Smooth muscle cell (in vitro differentiated cells): ENCODE measurements around the gene CCBE1. TPM values are rescaled to one million over a fixed set of nuclear protein-coding genes. Genes with fewer than 3 reads are reported as not detected.
A peak's percentile ranks its signal among the peaks of the same experiment; 100 is the strongest.

Experiments
- DNase-seq: peaks from one replicate; lab custom pipeline; 2025; ENCODE audit not compliant: unreplicated experiment; lab: John Stamatoyannopoulos, UW
- H2AFZ ChIP-seq: fragments of 200-600 bp; sonication (generic); 2 replicates; pipeline ENCODE4 v1.6.0; 2016; ENCODE audit warnings: antibody characterized with exemption, low read depth, mild to moderate bottlenecking
- H3F3A ChIP-seq: fragments of 200-600 bp; sonication (generic); 2 replicates; pipeline ENCODE4 v1.6.0; 2017; ENCODE audit warnings: antibody characterized with exemption, low read depth
- H3K27ac ChIP-seq: fragments of 200-600 bp; sonication (generic); 2 replicates; pipeline ENCODE4 v1.5.1; 2016; ENCODE audit warnings: low read depth, mild to moderate bottlenecking
- H3K27me3 ChIP-seq: fragments of 200-600 bp; sonication (generic); 2 replicates; pipeline ENCODE4 v1.6.1; 2016; ENCODE audit warnings: low read depth, mild to moderate bottlenecking
- H3K36me3 ChIP-seq: fragments of 200-600 bp; sonication (generic); 2 replicates; pipeline ENCODE4 v1.5.1; 2016; ENCODE audit warnings: low read depth
- H3K4me1 ChIP-seq: fragments of 200-600 bp; sonication (generic); 2 replicates; pipeline ENCODE4 v1.5.1; 2016; ENCODE audit warnings: low read depth
- H3K4me2 ChIP-seq: fragments of 200-600 bp; sonication (generic); 2 replicates; pipeline ENCODE4 v1.6.0; 2016; ENCODE audit warnings: mild to moderate bottlenecking
- H3K4me3 ChIP-seq: fragments of 200-600 bp; sonication (generic); 2 replicates; pipeline ENCODE4 v1.5.1; 2016; ENCODE audit warnings: mild to moderate bottlenecking
- H3K79me2 ChIP-seq: fragments of 200-600 bp; sonication (generic); 2 replicates; pipeline ENCODE4 v1.6.0; 2016; ENCODE audit warnings: low read depth, mild to moderate bottlenecking
- H3K9ac ChIP-seq: fragments of 200-600 bp; sonication (generic); 2 replicates; pipeline ENCODE4 v1.6.0; 2016; ENCODE audit warnings: low read depth
- H3K9me3 ChIP-seq: fragments of 200-600 bp; sonication (generic); replicated peaks from 2 replicates; pipeline ENCODE4 v1.5.1; 2016; ENCODE audit warnings: low read depth
- H4K20me1 ChIP-seq: fragments of 200-600 bp; sonication (generic); 2 replicates; pipeline ENCODE4 v1.6.0; 2016; ENCODE audit warnings: low read depth
- WGBS: methylation state at CpG from one replicate; pipeline ENCODE4 v1.1.7; 2016; ENCODE audit warnings: low lambda C conversion rate; 5-methylcytosine and 5-hydroxymethylcytosine counted together
- polyA plus RNA-seq: library from polyadenylated mRNA; unstranded; fragments of >200 nt; fragmentation: Nextera tagmentation; extraction: Ambion mirVana; gene quantifications from 2 replicates; pipeline ENCODE4 v1.2.1, GENCODE V29; 2016
- total RNA-seq: library from RNA; depleted of rRNA; stranded (reverse); fragments of >200 nt; gene quantifications from 2 replicates; pipeline ENCODE4 v1.2.3, GENCODE V29; 2014
- TF ChIP-seq, protein P1 (sequence below): fragments of 200-600 bp; sonication (generic); IDR thresholded peaks from 2 replicates; pipeline ENCODE4 v1.5.1; 2017; ENCODE audit warnings: borderline replicate concordance, mild to moderate bottlenecking, antibody characterized with exemption; ENCODE audit not compliant: insufficient read depth, poor library complexity, severe bottlenecking

CCBE1 gene
- total and polyA plus RNA-seq, 2 experiments from 2014 or later = 3.1 TPM; not detected in 1

DNA sequence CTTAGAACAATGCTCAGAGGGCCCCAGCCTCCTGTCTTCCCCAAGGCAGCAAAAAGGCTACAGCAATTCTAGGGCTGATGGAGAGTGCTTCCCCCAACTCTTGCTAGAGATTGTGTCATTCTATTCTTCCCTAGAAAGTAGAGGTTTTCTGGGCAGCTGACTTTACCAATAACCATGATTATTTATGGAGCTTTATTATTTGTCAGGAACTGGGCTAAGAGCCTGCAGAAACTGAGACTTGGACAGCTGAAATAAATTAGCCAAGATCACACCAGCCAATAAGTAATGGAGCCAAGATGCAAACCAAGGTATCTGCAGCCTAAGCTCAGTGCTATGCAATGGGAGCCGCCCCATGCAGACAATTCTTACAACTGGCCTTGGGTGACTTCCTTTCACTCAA lies 84.8 kb downstream of the CCBE1 start:
- Histone ChIP-seq H3K4me3 (no peak overlapping the region), H3K4me2 (no peak overlapping the region), H3K9me3 (no peaks in the 10 kb centered on the region), H3K4me1 (no peaks in the 10 kb centered on the region), H3K27ac (no peak overlapping the region), H4K20me1 (no peaks in the 10 kb centered on the region), H2AFZ (no peak overlapping the region), H3K36me3 (no peaks in the 10 kb centered on the region), H3F3A (no peaks in the 10 kb centered on the region), H3K27me3 (peaks cover 80% of the 10 kb centered on the region), H3K79me2 (no peaks in the 10 kb centered on the region), H3K9ac (no peak overlapping the region)
- no peak for DNase-seq
- TF ChIP-seq, protein P1, sequence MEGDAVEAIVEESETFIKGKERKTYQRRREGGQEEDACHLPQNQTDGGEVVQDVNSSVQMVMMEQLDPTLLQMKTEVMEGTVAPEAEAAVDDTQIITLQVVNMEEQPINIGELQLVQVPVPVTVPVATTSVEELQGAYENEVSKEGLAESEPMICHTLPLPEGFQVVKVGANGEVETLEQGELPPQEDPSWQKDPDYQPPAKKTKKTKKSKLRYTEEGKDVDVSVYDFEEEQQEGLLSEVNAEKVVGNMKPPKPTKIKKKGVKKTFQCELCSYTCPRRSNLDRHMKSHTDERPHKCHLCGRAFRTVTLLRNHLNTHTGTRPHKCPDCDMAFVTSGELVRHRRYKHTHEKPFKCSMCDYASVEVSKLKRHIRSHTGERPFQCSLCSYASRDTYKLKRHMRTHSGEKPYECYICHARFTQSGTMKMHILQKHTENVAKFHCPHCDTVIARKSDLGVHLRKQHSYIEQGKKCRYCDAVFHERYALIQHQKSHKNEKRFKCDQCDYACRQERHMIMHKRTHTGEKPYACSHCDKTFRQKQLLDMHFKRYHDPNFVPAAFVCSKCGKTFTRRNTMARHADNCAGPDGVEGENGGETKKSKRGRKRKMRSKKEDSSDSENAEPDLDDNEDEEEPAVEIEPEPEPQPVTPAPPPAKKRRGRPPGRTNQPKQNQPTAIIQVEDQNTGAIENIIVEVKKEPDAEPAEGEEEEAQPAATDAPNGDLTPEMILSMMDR = no peak
- WGBS = 86% methylated on average over 1 of the region's 1 CpG

DNA sequence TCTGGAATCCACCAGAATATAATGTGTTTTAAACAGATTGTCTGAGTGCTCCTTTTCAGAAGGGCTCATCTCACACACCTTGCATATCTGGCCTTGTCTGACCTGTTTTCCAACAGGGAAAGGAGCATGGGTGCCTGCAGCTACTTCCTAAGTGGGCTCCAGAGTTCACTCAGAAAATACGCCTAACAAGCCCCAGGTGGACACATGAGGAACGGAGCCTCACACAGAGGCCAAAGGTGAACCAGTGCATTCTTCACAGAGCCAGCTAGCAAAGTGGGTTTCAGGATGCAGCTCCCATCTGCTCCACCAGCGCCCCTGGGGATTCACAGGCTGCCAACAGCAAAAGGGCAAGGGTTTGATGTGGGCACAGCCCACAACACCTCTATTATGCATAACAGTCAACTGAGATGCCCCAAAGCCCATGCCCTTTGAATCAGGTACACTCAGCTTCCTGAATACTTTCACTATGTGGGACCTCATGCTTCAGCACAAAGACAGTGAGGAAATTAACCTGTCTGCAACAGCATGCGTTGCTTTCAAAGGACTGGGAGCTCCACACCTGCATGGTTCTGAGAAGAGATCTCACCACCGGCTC lies 86.6 kb downstream of the CCBE1 start:
- H3K4me1 ChIP-seq = no peaks in the 10 kb centered on the region
- H3K79me2 ChIP-seq = no peaks in the 10 kb centered on the region
- no peak overlapping the region for H3K27ac ChIP-seq
- H3K9me3 ChIP-seq = no peaks in the 10 kb centered on the region
- H3K36me3 ChIP-seq = no peaks in the 10 kb centered on the region
- H4K20me1 ChIP-seq = no peaks in the 10 kb centered on the region
- H3F3A ChIP-seq = no peaks in the 10 kb centered on the region
- DNase-seq = no peak
- H3K9ac ChIP-seq = no peak overlapping the region
- no peak overlapping the region for H2AFZ ChIP-seq
- no peak overlapping the region for H3K4me3 ChIP-seq
- TF ChIP-seq, protein P1 = no peak
- H3K4me2 ChIP-seq = no peak overlapping the region
- 87% methylated on average over 5 of the region's 5 CpGs for WGBS
- peaks cover 64% of the 10 kb centered on the region for H3K27me3 ChIP-seq

DNA sequence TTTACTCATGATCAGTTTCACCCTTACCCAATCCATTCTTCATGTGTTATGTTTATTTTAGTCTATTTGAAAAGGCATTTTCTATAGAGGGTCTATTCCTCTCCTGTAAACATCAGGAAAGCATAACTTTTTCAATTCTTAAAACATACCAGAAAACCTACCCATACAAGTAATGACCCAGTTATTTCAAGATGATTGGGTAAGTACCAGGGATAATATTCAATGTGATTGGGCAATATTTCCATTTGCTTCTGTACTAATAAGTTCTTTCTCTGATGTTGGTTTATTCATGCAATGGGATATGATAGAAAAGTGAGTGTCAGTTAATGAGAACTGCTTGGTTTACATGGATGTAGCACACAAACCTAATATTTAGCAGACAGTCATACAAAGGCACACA lies 87.6 kb downstream of the CCBE1 start:
- Histone ChIP-seq H3K9me3 (no peaks in the 10 kb centered on the region), H3K27ac (no peak overlapping the region), H3K4me2 (no peak overlapping the region), H3F3A (no peaks in the 10 kb centered on the region), H3K9ac (no peak overlapping the region), H3K4me3 (no peak overlapping the region), H3K27me3 (peaks cover 61% of the 10 kb centered on the region), H4K20me1 (no peaks in the 10 kb centered on the region), H3K79me2 (no peaks in the 10 kb centered on the region), H2AFZ (no peak overlapping the region), H3K36me3 (no peaks in the 10 kb centered on the region), H3K4me1 (no peaks in the 10 kb centered on the region)
- TF ChIP-seq, protein P1 = no peak
- DNase-seq = no peak

DNA sequence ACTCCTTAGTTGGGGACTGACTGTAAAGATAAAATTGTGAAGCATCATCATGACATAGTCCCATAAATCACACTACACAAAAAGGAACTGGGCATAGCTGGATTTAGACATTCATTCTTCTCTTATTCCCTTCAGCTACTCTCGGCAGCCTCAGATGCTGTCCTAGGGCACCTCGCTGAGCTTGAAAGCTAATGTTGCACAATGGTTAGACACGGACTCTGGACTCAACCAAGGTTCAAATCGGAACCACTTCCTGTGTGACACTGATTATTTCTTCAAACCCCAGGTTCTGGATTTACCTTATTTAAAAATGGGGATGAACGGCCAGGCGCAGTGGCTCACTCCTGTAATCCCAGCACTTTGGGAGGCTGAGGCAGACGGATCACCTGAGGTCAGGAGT lies 89.8 kb downstream of the CCBE1 start:
- 96% methylated on average over 7 of the region's 7 CpGs for WGBS
- no peaks in the 10 kb centered on the region for H3K4me1 ChIP-seq
- H3K9me3 ChIP-seq = no peaks in the 10 kb centered on the region
- no peak overlapping the region for H3K9ac ChIP-seq
- no peaks in the 10 kb centered on the region for H3K79me2 ChIP-seq
- H3K27me3 ChIP-seq = peaks cover 60% of the 10 kb centered on the region
- no peaks in the 10 kb centered on the region for H3K36me3 ChIP-seq
- H4K20me1 ChIP-seq = no peaks in the 10 kb centered on the region
- H3F3A ChIP-seq = no peaks in the 10 kb centered on the region
- no peak overlapping the region for H3K27ac ChIP-seq
- peak overlapping the region; percentile 9 for H3K4me2 ChIP-seq
- TF ChIP-seq, protein P1 = no peak
- no peak for DNase-seq
- H3K4me3 ChIP-seq = no peak overlapping the region
- no peak overlapping the region for H2AFZ ChIP-seq
